Pancreas (tissue), 10 donors: ENCODE data around the gene NAT8L. TPM values are rescaled to one million over a fixed set of nuclear protein-coding genes. Genes with fewer than 3 reads are reported as not detected.

Experiments used
- ATAC-seq, 4 donors: fragments of 200-7000 bp; cut with Tn5 transposase; one replicate each; pipeline versions ENCODE4 v1.8.0 to v1.9.1; 2020; ENCODE audit warnings: mild to moderate bottlenecking in 4 of 4, moderate library complexity in 4 of 4
- DNase-seq, 6 donors: peaks; one replicate each; pipeline ENCODE4 v3.0.0-alpha.2; 2020
- FAIRE-seq: peaks from 2 replicates; lab custom pipeline; 2012; peaks lifted over from hg19 to GRCh38; lab: Jason Lieb, UNC
- H3K27ac ChIP-seq, 4 donors: fragments of 200-600 bp; sonication (generic); 1 replicate in 3 of 4; 2 replicates in 1 of 4; pipeline versions ENCODE4 v1.5.0 to v1.8.0; 2020
- H3K27me3 ChIP-seq, 4 donors: fragments of 200-600 bp; one replicate each; pipeline ENCODE4 v1.8.0; 2021
- H3K36me3 ChIP-seq, 3 donors: fragments of 200-600 bp; sonication (generic) in 1 of 3; one replicate each; pipeline versions ENCODE4 v1.5.0 to v1.8.0; 2020 to 2021
- H3K4me1 ChIP-seq, 3 donors: fragments of 200-600 bp; one replicate each; pipeline ENCODE4 v1.8.0; 2021
- H3K4me3 ChIP-seq, 4 donors: fragments of 200-600 bp; sonication (generic) in 2 of 4; one replicate each; pipeline versions ENCODE4 v1.5.0 to v1.8.0; 2020 to 2021
- H3K9me3 ChIP-seq, 4 donors: fragments of 200-600 bp; one replicate each; pipeline ENCODE4 v1.8.0; 2021
- CTCF ChIP-seq, 4 donors: fragments of 200-600 bp; sonication (generic) in 3 of 4; IDR thresholded peaks; one replicate each; pipeline versions ENCODE4 v1.5.0 to v1.8.0; 2021; ENCODE audit warnings: antibody characterized with exemption in 4 of 4
- WGBS, 2 donors: extraction: QIAGEN DNeasy Blood & Tissue Kit; methylation state at CpG; one replicate each; pipeline ENCODE4 v1.1.7; 2013; 5-methylcytosine and 5-hydroxymethylcytosine counted together
- intact Hi-C, 3 donors: fragments of 100-400 bp; cut with DNase I; formaldehyde crosslinking; loops; one replicate each; pipeline versions ENCODE4 v1.11.1 to v1.14.2; 2022
- polyA plus RNA-seq, 2 donors: library from polyadenylated mRNA; stranded (reverse); fragments of 200-250 nt; gene quantifications; one replicate each; pipeline ENCODE4 v1.2.3, GENCODE V29; 2013
- total RNA-seq, 6 donors: library from RNA; stranded (reverse); fragmentation: NEBNext Ultra II Directional in 4 of 6; extraction: Animal tissue kit (Norgen Biotek cat#: 25700) in 4 of 6; gene quantifications; one replicate each; pipeline versions ENCODE4 v1.2.1 to v1.2.4, GENCODE V29; 2021 to 2023
- donor health status: healthy with polysubstance abuse.
- donor health status: DM: no; HTN: no; CAD: no; lungs with moderate emphysema.
- donor health status: DM: no; HTN: no; CAD: no.
- donor health status: control.
- donor health status: control.
- donor health status: Bipolar disorder and iron deficiency.
- donor health status: DM: yes; HTN: yes; CAD: no.
- donor health status: DM: no; HTN: no; CAD: no.
- donor health status: DM: no; HTN: no; CAD: no.
- donor health status: DM: yes; HTN: yes; CAD: no.

NAT8L gene
- total and polyA plus RNA-seq, 8 donors: 3.0 to 7.2 (median 4.8) TPM

DNA sequence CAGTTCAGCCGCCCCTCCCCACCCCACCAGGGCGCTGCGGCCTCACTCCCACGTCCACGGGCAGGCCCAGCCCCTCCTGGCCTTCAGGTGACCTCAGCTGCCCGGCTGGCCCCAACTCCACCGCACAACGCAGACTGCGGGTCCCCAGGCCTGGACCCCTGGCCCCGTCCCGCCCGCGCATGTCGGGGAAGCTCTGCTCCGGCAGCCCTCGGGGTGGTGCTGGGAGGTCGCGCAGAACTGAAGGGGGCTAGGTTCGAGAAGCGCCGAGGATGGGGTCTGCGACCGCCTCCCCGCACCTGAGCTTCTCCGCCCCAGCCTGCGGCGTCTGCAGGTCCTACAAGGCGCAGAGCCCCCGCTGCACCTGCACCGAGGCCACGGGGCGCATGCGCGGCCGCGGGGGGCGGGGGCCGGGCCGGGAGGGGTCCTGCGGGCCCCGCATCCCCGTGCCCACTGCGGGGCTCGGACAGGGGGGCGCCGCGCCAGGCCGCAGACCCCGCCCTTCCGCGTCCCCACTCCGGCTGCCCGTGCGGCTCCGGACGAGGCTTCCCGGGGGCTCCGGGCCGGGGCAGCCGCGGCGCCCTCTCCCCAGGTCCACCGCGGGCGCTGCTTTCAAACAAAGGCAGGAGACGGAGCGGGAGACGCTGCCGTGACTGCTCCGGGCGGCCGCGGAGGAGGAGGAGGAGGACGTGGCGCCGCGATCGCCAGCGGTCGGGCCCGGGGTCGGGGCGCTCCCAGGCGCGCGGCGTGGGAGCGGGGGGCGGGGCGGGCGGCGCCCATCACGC lies 672 bp upstream of the NAT8L start:
- no peak overlapping the region for H3K27ac ChIP-seq
- WGBS, 2 donors: 9 to 21% methylated on average over 35 to 93 of the region's 93 CpGs
- H3K27me3 ChIP-seq: no peaks in the 10 kb centered on the region
- TF ChIP-seq CTCF (IDR thresholded peaks at IDR 0.05): no peak
- intact Hi-C loops: no loop called here
- H3K4me1 ChIP-seq: no peaks in the 10 kb centered on the region
- no peaks in the 10 kb centered on the region for H3K9me3 ChIP-seq
- peak in 3 of 6 donors; percentile 41 to 80 (median 68) for DNase-seq
- no peaks in the 10 kb centered on the region for H3K36me3 ChIP-seq
- no peak for FAIRE-seq
- ATAC-seq: peak in 2 of 4 donors; percentile 36 to 42
- H3K4me3 ChIP-seq: peak overlapping the region; percentile 23 to 45 (median 33)

DNA sequence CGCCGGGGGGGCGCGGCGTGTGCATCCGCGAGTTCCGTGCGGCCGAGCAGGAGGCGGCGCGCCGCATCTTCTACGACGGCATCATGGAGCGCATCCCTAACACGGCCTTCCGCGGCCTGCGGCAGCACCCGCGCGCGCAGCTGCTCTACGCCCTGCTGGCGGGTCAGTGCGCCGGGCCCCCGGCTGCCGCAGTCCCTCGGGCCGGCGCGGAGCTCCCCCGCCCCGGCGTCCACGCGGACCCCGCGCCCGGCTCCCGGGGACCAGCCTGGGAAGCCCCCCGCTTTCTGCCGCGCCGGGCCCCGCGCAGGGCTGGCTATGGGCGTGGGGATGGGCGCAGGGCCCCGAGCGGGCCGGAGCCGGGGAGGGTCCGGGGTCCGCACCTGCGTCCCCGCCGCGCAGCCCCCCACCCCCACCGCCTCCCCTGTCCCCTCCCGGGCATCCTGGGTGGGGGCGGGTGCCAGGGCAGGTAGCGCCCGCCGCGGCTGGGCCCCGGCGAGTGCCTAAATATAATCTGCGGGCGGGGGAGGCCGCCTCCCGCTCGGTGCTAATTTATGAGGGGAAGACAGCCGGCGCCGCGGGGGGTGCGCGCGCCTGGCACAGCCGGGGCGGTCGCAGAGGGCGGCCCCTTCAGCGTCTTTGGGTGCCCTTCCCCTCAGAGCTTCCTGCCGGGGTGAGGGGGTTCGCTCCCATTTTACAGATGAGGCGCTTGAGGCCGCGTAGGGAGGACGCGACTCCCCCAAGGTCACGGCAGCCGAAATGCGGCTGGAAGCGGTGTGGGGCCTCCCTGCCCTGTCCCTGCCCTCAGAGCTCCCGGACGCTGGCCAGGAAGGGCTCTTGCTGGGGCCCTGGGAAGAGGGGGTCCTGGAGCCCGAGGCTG lies 837 bp downstream of the NAT8L start:
- H3K27me3 ChIP-seq: no peaks in the 10 kb centered on the region
- H3K27ac ChIP-seq: peak overlapping the region in 1 of 4 donors; percentile 46
- H3K36me3 ChIP-seq: no peaks in the 10 kb centered on the region
- ATAC-seq: peak in 1 of 4 donors; percentile 5
- no peak for FAIRE-seq
- H3K9me3 ChIP-seq: no peaks in the 10 kb centered on the region
- peak in 2 of 6 donors; percentile 60 to 70 for DNase-seq
- intact Hi-C loops: no loop called here
- H3K4me3 ChIP-seq: peak overlapping the region in 3 of 4 donors; percentile 7 to 45 (median 42)
- no peaks in the 10 kb centered on the region for H3K4me1 ChIP-seq
- 4 to 5% methylated on average over 74 to 102 of the region's 102 CpGs for WGBS, 2 donors
- TF ChIP-seq CTCF (IDR thresholded peaks at IDR 0.05): no peak

DNA sequence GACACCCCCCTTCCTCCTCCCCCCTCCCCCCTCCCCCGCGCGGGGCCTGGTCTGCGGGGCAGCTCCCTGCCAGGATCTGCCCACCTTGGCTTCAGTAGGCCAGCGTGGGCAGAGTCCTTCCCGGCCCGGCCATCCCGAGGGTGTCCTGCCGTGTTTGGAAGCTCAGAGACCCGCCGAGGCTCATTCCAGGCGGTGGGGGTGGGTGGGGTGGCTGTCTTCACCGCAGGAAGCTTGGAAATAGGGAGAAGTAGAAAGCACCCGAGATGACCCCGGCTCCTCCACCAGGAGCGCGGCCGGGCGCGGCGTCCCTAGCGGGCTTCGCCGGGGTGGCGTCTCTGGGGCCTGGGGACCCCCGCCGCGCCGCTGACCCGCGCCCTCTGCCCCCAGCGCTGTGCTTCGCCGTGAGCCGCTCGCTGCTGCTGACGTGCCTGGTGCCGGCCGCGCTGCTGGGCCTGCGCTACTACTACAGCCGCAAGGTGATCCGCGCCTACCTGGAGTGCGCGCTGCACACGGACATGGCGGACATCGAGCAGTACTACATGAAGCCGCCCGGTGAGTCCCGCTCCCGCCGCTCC lies 1.6 kb downstream of the NAT8L start:
- Histone ChIP-seq H3K36me3 (no peaks in the 10 kb centered on the region), H3K27me3 (no peaks in the 10 kb centered on the region), H3K4me1 (no peaks in the 10 kb centered on the region), H3K27ac (peak overlapping the region in 1 of 4 donors; percentile 46), H3K9me3 (no peaks in the 10 kb centered on the region), H3K4me3 (peak overlapping the region in 2 of 4 donors; percentile 42 to 45)
- intact Hi-C loops: no loop called here
- ATAC-seq: peak; percentile 21 to 45 (median 41)
- TF ChIP-seq CTCF (IDR thresholded peaks at IDR 0.05): no peak
- DNase-seq: peak in 2 of 6 donors; percentile 38 to 67
- WGBS, 2 donors: 42% methylated on average over 41 to 54 of the region's 54 CpGs
- FAIRE-seq: no peak

DNA sequence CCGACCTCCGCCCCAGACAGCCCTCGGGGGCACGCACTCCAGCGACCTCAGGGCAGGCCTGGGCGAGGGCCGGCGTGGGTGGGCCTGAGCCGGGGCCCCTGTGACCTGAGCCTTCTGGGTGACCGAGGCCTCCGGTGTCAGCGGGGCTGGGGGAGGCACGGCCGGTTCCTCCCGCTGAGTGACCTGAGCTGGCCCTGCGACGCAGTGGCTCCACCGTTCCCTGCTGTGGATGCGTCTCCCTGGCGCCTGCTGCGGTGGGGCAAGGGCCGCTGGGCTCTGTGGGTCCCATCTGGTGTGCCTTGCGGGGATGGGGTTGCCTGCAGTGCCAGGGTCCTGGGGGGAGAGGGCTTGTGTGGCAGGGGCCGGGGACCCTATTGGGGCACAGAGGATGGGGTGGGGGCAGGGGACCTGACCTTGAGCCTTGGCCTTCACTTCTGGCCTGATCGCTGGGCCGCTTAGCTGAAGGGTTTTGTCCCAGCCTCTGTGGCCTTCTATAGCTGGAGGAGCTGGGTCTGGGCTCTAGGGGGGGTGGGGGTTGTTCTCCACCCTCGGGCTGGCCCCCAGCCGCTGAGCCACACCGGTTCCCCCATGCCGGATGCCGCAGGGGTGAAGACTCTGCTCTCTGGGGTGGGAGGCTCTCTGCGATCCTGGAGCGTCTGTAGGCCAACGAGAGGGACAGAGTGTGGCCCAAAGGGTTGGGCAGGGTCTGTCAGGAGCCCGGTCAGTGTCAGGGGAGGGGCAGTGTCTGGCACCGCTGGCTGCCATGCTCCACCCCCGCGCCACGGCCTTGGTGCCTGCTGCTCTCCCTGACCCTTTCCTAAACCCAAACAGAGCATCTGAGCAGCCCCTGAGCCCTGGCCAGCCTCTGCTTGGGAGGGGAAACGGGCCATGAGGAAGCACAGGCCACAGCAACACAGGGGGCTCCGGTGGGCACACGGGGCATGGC lies 2.3 kb downstream of the NAT8L start:
- intact Hi-C loops: no loop called here
- Histone ChIP-seq H3K9me3 (no peaks in the 10 kb centered on the region), H3K27ac (peak overlapping the region in 1 of 4 donors; percentile 16), H3K4me1 (no peaks in the 10 kb centered on the region), H3K27me3 (no peaks in the 10 kb centered on the region), H3K4me3 (peak overlapping the region in 2 of 4 donors; percentile 10 to 45), H3K36me3 (no peaks in the 10 kb centered on the region)
- ATAC-seq (peak in 3 of 4 donors; percentile 4 to 12 (median 7)), FAIRE-seq (no peak), DNase-seq (peak in 2 of 6 donors; percentile 59 to 84)
- WGBS, 2 donors: 55 to 60% methylated on average over 40 to 42 of the region's 42 CpGs
- no peak for TF ChIP-seq CTCF (IDR thresholded peaks at IDR 0.05)
